Endothelial cell (in vitro differentiated cells): Measurements from ENCODE around the gene HMGCS1. TPM values are rescaled to one million over a fixed set of nuclear protein-coding genes. Genes with fewer than 3 reads are reported as not detected.

Source experiments
- DNase-seq: peaks from one replicate; pipeline ENCODE4 v3.0.0; 2021; ENCODE audit warnings: low spot score
- H3K27ac Mint-ChIP-seq: one replicate; pipeline ENCODE4 v1.8.0; 2021; ENCODE audit warnings: mixed read lengths, inconsistent platforms; ENCODE audit not compliant: unreplicated experiment
- H3K27me3 Mint-ChIP-seq: one replicate; pipeline ENCODE4 v1.8.0; 2021; ENCODE audit warnings: mild to moderate bottlenecking, moderate library complexity, mixed read lengths, inconsistent platforms; ENCODE audit not compliant: unreplicated experiment
- H3K36me3 Mint-ChIP-seq: one replicate; pipeline ENCODE4 v1.8.0; 2021; ENCODE audit warnings: mild to moderate bottlenecking, low read depth, mixed read lengths, inconsistent platforms; ENCODE audit not compliant: unreplicated experiment
- H3K4me1 Mint-ChIP-seq: one replicate; pipeline ENCODE4 v1.8.0; 2021; ENCODE audit warnings: mild to moderate bottlenecking, mixed read lengths, inconsistent platforms; ENCODE audit not compliant: unreplicated experiment
- H3K4me3 Mint-ChIP-seq: one replicate; pipeline ENCODE4 v1.8.0; 2021; ENCODE audit warnings: mild to moderate bottlenecking, mixed read lengths, inconsistent platforms; ENCODE audit not compliant: unreplicated experiment
- H3K9me3 Mint-ChIP-seq: one replicate; pipeline ENCODE4 v1.8.0; 2021; ENCODE audit warnings: mixed read lengths, inconsistent platforms; ENCODE audit not compliant: unreplicated experiment
- total RNA-seq: library from RNA; stranded (reverse); fragmentation: NEBNext Ultra II Directional; extraction: Animal tissue kit (Norgen Biotek cat#: 25700); gene quantifications from one replicate; pipeline ENCODE4 v1.2.1, GENCODE V29; 2021; ENCODE audit not compliant: unreplicated experiment
- TF ChIP-seq, protein P1 (sequence below): fragments of 200-600 bp; sonication (generic); IDR thresholded peaks from one replicate; pipeline ENCODE4 v1.5.0; 2021; ENCODE audit warnings: antibody characterized with exemption; ENCODE audit not compliant: unreplicated experiment

Gene HMGCS1
- total RNA-seq, 1 donor from 2014 or later, result 192 TPM

DNA sequence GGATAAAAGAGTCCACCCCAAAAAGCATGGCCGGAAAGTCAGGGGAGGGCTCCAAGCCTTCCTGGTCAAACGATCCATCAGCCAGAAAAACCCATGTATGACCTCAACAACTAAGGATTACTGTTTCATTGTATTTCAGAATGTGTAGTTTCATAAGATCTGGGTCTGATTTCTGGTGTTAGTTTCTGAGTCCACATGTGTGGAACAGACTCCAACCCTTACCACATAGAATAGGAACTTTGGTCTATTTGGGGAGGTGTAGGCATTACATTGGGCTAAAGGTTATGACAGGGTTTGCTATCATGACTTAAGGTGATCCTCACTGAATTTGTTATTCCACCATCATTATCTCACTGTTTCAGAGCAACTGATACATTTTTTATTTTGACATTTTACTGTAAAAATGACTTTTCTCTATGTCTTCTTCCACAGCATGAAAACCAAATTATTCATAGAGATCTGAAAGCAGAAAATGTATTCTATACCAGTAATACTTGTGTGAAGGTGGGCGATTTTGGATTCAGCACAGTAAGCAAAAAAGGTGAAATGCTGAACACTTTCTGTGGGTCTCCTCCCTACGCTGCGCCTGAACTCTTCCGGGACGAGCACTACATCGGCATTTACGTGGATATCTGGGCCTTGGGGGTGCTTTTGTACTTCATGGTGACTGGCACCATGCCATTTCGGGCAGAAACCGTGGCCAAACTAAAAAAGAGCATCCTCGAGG is 33.5 kb downstream of the HMGCS1 start:
- H3K4me1 Mint-ChIP-seq, result peaks cover 5% of the 10 kb centered on the region
- peaks cover 4% of the 10 kb centered on the region for H3K9me3 Mint-ChIP-seq
- H3K27ac Mint-ChIP-seq, result no peak overlapping the region
- no peak overlapping the region for H3K4me3 Mint-ChIP-seq
- peaks cover 5% of the 10 kb centered on the region for H3K36me3 Mint-ChIP-seq
- DNase-seq, result no peak
- peaks cover 9% of the 10 kb centered on the region for H3K27me3 Mint-ChIP-seq
- TF ChIP-seq, protein P1, sequence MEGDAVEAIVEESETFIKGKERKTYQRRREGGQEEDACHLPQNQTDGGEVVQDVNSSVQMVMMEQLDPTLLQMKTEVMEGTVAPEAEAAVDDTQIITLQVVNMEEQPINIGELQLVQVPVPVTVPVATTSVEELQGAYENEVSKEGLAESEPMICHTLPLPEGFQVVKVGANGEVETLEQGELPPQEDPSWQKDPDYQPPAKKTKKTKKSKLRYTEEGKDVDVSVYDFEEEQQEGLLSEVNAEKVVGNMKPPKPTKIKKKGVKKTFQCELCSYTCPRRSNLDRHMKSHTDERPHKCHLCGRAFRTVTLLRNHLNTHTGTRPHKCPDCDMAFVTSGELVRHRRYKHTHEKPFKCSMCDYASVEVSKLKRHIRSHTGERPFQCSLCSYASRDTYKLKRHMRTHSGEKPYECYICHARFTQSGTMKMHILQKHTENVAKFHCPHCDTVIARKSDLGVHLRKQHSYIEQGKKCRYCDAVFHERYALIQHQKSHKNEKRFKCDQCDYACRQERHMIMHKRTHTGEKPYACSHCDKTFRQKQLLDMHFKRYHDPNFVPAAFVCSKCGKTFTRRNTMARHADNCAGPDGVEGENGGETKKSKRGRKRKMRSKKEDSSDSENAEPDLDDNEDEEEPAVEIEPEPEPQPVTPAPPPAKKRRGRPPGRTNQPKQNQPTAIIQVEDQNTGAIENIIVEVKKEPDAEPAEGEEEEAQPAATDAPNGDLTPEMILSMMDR, result no peak

DNA sequence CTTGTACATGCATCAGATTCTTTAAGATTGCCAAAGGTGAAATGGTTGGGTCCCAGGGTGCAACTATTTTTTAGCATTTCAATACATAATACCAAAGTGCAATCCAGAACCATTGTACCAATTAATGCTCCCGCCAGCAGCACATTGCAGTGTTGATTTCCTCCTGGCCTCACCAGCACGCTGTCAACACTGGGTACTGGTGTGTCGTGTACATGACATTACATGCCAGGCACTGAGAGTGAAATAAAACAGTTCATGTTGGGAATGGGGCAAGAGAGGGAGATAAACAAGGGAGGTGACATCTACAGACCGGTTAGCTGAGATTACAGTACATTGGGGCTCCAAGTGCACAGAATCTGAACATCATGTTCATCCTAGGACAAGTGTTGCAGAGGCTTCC is 37.8 kb downstream of the HMGCS1 start:
- TF ChIP-seq, protein P1, result no peak
- Mint-ChIP-seq H3K27ac (no peak overlapping the region), H3K4me3 (no peak overlapping the region), H3K9me3 (peaks cover 4% of the 10 kb centered on the region), H3K4me1 (peaks cover 5% of the 10 kb centered on the region), H3K27me3 (peaks cover 6% of the 10 kb centered on the region), H3K36me3 (peaks cover 5% of the 10 kb centered on the region)
- no peak for DNase-seq

DNA sequence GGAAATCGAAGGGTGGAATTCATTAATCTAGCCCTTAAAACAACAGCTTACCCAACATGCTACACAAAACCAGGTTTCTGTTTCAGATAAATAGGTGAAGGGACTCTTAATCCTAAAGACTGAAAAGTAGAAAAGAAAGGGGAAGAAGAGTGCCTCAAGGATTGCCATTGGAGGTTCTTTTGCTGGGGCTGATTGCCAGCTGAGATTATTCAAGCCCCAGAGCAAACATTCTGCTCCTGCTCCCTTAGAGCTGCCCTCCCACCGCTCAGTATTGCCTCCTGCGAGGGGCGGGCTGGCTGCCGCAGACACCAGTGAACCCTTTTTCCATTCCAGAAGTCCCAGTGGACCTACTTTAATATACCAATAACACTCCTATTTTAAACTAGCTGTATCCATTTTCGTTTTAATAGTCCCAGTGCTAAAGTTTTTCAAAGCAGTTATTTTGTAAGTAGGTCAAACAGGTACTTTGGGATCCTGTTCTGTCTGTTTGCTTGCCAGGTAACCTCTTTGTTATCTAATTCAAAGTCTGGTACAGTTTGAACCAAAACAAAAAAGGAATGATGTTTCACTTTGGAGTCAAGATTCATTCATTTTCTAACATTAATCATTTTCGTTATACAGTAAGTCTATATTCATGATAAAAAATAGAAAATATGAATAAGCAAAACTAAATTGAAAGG is 38.6 kb downstream of the HMGCS1 start:
- no peak overlapping the region for H3K4me3 Mint-ChIP-seq
- no peak for DNase-seq
- H3K27ac Mint-ChIP-seq, result no peak overlapping the region
- TF ChIP-seq, protein P1, result no peak
- peaks cover 5% of the 10 kb centered on the region for H3K4me1 Mint-ChIP-seq
- peaks cover 5% of the 10 kb centered on the region for H3K36me3 Mint-ChIP-seq
- peaks cover 4% of the 10 kb centered on the region for H3K9me3 Mint-ChIP-seq
- peaks cover 4% of the 10 kb centered on the region for H3K27me3 Mint-ChIP-seq

DNA sequence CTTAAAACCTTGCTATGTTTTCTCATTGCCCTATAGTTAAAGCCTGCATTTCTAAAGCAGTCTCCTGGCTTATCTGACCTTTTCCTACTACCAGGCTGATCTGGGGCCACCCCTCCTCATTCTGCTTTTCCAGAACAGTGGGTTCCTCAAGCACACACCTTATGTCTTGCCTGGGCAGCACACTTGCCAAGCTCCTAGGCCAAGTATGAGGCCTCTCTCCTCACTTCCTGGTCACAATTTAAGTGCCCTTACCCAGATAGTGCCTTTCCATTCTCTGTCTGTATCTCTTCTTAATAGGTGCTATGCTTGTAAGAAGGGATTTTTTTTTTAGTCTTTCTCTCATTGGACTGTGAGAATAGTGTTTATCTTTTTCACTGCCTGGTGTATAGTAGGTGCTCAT is 39.7 kb downstream of the HMGCS1 start:
- Mint-ChIP-seq H3K4me3 (no peak overlapping the region), H3K9me3 (peaks cover 4% of the 10 kb centered on the region)

More for the DNA sequence above, 39.7 kb downstream of the HMGCS1 start:
- Mint-ChIP-seq H3K4me1 (peaks cover 5% of the 10 kb centered on the region), H3K27ac (no peak overlapping the region), H3K36me3 (peaks cover 5% of the 10 kb centered on the region), H3K27me3 (peaks cover 4% of the 10 kb centered on the region)
- TF ChIP-seq, protein P1, result no peak
- DNase-seq, result no peak
